Stimulated activated naive CD8-positive, alpha-beta T cell treated with anti-CD3 and anti-CD28 coated beads, Interleukin-15, Interleukin-2, amounts not matched to agents 100 ng/mL and 50 ng/mL, for 24 hours (primary cell): Measurements from ENCODE around the gene IGF2BP2.
A peak's percentile ranks its signal among the peaks of the same experiment; 100 is the strongest.
"Not testable (repeated sequence)": the region's sequence is repeated elsewhere in the genome, so short reads cannot be mapped to it uniquely, and the experiment has no call there.

Source experiments
- H3K27ac Mint-ChIP-seq: one replicate; pipeline ENCODE4 v1.8.0; 2021; ENCODE audit warnings: mild to moderate bottlenecking, mixed read lengths
- H3K27me3 Mint-ChIP-seq: one replicate; pipeline ENCODE4 v1.8.0; 2021; ENCODE audit warnings: mixed read lengths
- H3K36me3 Mint-ChIP-seq: one replicate; pipeline ENCODE4 v1.8.0; 2021; ENCODE audit warnings: low read depth, mixed read lengths
- H3K4me1 Mint-ChIP-seq: one replicate; pipeline ENCODE4 v1.8.0; 2021; ENCODE audit warnings: low read depth, mixed read lengths
- H3K4me3 Mint-ChIP-seq: one replicate; pipeline ENCODE4 v1.8.0; 2021; ENCODE audit warnings: mild to moderate bottlenecking, mixed read lengths
- H3K9me3 Mint-ChIP-seq: one replicate; pipeline ENCODE4 v1.8.0; 2021; ENCODE audit warnings: mixed read lengths

The IGF2BP2 gene

DNA sequence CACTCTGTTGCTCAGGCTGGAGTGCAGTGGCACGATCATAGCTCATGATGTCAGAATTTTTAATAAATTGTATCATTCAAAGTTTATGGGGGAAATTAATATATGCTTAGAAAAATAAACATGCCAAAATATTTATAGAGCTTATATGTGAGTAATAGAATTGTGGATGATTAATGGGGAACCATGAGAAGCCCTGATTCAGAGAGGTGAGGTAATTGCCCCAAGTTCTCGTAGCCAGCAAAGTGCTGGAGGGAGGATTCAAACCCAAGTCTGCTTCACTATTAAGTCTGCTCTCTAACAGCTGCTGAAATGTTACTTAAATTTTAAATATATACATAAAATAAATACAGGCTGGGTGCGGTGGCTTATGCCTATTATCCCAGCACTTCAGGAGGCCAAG, 26.2 kb upstream of the IGF2BP2 start:
- Mint-ChIP-seq H3K36me3 (no peaks in the 10 kb centered on the region), H3K27ac (no peak overlapping the region), H3K4me3 (no peak overlapping the region), H3K27me3 (peaks cover 8% of the 10 kb centered on the region), H3K9me3 (peaks cover 2% of the 10 kb centered on the region), H3K4me1 (no peaks in the 10 kb centered on the region)

DNA sequence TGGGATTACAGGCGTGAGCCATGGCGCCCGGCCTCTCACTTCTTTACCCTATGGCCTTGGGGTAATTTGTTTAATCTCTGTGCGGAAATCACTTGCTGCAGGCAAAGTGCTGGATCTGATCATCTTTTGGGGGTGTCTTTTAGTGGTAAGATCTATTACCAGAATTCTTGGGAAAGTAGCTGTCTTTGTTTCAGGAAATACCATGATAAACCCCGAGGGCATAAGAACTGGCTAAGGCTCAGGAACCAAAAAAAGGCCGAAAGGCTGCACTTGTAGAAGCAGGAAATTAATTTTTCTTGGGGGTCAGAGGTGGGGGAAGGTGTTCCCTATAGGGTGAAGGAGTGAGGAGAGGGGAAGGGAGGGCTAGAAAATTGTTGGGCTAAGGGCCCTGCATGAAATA, 22.7 kb upstream of the IGF2BP2 start:
- no peaks in the 10 kb centered on the region for H3K36me3 Mint-ChIP-seq
- no peaks in the 10 kb centered on the region for H3K4me1 Mint-ChIP-seq
- H3K9me3 Mint-ChIP-seq = no peaks in the 10 kb centered on the region
- H3K27me3 Mint-ChIP-seq = peaks cover 29% of the 10 kb centered on the region
- H3K4me3 Mint-ChIP-seq = no peak overlapping the region
- H3K27ac Mint-ChIP-seq = no peak overlapping the region

DNA sequence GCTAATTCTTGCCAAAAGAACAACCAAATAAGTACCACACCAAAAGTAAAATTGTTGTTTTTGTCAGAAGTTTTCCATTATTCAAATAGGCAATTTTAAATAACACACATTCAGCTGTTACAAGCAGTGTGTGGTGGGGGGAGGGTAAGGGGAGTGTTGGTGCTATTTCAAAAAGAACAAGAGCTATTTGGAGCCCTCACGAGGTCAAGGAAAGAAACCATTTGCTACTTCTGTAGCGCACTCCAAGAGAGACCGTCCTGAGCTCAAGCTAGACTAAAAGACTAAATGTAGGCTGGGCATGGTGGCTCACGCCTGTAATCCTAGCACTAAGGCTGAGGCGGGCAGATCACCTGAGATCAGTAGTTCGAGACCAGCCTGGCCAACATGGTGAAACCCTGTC, 21.2 kb upstream of the IGF2BP2 start:
- Mint-ChIP-seq H3K4me3 (no peak overlapping the region), H3K36me3 (no peaks in the 10 kb centered on the region), H3K27me3 (peaks cover 29% of the 10 kb centered on the region), H3K4me1 (no peaks in the 10 kb centered on the region), H3K9me3 (no peaks in the 10 kb centered on the region), H3K27ac (no peak overlapping the region)

DNA sequence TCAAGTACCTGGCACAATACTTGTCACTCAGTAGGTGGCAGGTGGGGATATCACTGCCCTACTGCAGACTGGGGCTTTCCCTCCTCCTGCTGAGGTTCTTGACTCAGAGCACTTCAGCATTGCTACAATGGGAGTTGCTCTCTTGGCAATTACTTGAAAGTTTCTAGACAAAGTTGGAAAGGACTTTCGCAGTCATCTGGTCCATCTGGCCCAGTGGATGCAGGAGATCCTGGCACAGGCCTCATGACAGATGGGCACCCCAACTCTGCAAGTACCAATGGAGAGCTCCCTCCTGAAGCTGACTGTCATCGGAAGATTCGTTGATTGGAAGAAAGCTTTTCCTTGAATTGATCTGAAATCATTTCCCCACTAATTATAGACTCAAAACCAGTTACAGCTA, 19.2 kb upstream of the IGF2BP2 start:
- H3K9me3 Mint-ChIP-seq = no peaks in the 10 kb centered on the region
- no peaks in the 10 kb centered on the region for H3K4me1 Mint-ChIP-seq
- no peak overlapping the region for H3K4me3 Mint-ChIP-seq

DNA sequence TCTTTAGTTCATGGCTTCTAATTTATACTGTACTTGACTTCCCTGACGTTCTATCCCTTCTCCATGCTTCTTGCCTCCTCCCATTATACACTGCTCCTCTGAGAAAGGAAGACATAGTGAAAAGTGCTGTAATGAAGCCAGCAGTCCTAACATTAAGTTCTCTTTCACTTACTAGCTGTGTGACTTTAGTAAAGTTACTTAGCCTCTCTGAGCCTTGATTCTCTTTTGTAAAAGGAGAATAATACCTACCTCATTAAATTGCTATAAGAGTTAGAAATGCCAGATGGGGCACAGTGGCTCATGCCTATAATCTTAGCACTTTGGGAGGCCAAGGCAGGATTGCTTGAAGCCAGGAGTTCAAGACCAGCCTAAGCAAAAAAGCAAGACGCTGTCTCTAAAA, 18.8 kb upstream of the IGF2BP2 start:
- Mint-ChIP-seq H3K9me3 (no peaks in the 10 kb centered on the region), H3K36me3 (no peaks in the 10 kb centered on the region)

More for the DNA sequence above, 19.2 kb upstream of the IGF2BP2 start:
- Mint-ChIP-seq H3K27me3 (peaks cover 28% of the 10 kb centered on the region), H3K36me3 (no peaks in the 10 kb centered on the region), H3K27ac (no peak overlapping the region)

DNA sequence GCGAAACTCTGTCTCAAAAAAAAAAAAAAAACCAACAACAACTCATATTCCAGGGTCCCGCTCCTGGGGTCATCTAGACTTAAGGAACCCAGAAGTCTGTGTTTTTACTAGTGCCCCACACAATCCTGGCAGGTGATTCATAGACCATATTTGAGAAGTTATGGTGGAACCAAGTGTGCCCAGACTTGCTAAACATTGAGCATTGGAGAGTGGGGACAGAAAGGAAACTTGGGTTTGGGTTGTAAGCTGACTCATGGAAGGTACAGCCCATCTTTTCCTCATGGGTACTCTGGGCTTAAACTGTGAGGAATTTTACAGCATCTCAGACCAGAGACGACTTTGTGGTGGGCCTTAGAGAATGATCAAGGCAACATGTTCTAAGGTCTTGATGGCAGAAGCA, 18.3 kb upstream of the IGF2BP2 start:
- H3K4me1 Mint-ChIP-seq = no peaks in the 10 kb centered on the region
- H3K27ac Mint-ChIP-seq = no peak overlapping the region
- no peaks in the 10 kb centered on the region for H3K9me3 Mint-ChIP-seq
- no peaks in the 10 kb centered on the region for H3K36me3 Mint-ChIP-seq
- no peak overlapping the region for H3K4me3 Mint-ChIP-seq
- peaks cover 30% of the 10 kb centered on the region for H3K27me3 Mint-ChIP-seq

More for the DNA sequence above, 18.8 kb upstream of the IGF2BP2 start:
- Mint-ChIP-seq H3K27ac (no peak overlapping the region), H3K4me1 (no peaks in the 10 kb centered on the region), H3K27me3 (peaks cover 30% of the 10 kb centered on the region), H3K4me3 (no peak overlapping the region)

DNA sequence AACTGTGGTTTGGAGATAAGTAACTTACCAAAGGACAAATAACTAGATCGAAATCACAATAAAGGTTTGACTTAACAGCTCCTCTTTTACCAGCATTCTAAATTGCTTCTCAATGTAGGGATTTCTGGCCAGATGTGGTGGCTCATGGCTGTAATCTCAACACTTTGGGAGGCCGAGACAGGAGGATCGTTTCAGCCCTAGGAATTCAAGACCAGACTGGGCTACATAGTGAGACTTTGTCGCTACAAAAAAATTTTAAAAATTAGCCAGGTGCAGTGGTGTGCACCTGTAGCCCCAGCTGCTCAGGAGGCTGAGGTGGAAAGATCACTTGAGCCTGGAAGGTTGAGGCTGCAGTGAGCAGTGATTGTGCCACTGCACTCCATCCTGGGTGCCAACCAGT, 17.4 kb upstream of the IGF2BP2 start:
- Mint-ChIP-seq H3K36me3 (no peaks in the 10 kb centered on the region), H3K27ac (no peak overlapping the region), H3K27me3 (peaks cover 30% of the 10 kb centered on the region), H3K9me3 (no peaks in the 10 kb centered on the region), H3K4me3 (no peak overlapping the region), H3K4me1 (no peaks in the 10 kb centered on the region)

DNA sequence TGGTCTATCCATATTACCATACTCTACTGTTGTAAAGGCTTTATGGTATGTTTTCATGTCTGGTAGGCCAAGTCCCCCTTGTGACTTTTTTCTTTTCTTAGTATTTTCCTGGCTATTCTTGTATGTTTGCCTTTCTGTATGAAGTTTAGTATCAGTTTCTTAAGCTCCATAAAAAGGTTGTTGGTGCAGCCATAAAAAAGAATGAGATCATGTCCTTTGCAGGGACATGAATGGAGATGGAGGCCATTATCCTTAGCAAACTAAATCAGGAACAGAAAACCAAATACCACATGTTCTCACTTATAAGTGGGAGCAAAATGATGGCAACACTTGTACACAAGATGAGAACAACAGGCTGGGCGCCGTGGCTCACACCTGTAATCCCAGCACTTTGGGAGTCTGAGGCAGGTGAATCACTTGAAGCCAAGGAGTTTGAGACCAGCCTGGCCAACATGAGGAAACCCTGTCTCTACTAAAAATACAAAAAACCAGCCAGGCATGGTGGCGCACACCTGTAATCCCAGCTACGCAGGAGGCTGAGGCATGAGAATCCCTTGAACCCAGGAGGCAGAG, 13.7 kb upstream of the IGF2BP2 start:
- not testable (repeated sequence) for H3K36me3 Mint-ChIP-seq, H3K27ac Mint-ChIP-seq, H3K9me3 Mint-ChIP-seq, H3K4me1 Mint-ChIP-seq, H3K4me3 Mint-ChIP-seq
- H3K27me3 Mint-ChIP-seq = peaks cover 16% of the 10 kb centered on the region

DNA sequence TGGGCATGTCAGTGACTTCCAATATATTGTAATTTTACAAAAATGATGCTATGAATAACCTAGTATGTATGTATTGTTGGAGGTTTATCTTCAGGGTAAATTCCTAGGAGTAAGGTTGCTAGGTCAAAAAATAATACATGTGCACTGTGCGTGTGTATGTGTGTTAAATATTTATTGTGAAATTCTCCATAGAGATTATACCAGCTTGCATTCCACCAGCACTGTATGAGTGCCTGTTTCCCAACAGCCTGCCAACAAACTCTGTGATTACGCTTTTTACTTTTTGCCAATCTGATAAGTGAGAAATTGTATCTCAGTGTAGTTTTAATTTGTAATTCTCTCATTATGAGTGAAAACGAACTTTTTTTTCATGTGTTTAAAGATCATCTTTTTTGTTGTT, 12.6 kb upstream of the IGF2BP2 start:
- H3K4me3 Mint-ChIP-seq = no peak overlapping the region
- H3K4me1 Mint-ChIP-seq = no peaks in the 10 kb centered on the region
- no peak overlapping the region for H3K27ac Mint-ChIP-seq
- no peaks in the 10 kb centered on the region for H3K36me3 Mint-ChIP-seq
- H3K27me3 Mint-ChIP-seq = peaks cover 20% of the 10 kb centered on the region
- no peaks in the 10 kb centered on the region for H3K9me3 Mint-ChIP-seq

DNA sequence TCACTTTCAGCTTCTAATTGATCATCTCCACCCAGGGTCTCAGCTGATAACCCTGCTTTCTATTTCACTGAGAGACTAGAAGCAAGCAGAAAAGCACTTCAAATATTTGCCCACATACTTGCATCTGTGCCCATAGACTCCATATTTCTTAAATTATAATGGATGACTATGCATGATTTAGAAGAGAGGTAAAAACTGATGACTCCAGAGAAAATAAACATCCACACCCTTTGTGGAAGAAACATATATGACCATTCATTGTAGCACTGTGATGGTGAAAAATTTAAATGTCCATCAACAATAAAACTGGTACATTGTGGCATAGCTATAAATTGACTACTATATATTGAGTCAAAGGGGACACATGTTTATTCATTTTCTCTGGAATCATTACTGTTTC, 7.1 kb upstream of the IGF2BP2 start:
- Mint-ChIP-seq H3K4me1 (no peaks in the 10 kb centered on the region), H3K27ac (no peak overlapping the region), H3K27me3 (peaks cover 41% of the 10 kb centered on the region), H3K36me3 (no peaks in the 10 kb centered on the region), H3K4me3 (no peak overlapping the region), H3K9me3 (no peaks in the 10 kb centered on the region)

DNA sequence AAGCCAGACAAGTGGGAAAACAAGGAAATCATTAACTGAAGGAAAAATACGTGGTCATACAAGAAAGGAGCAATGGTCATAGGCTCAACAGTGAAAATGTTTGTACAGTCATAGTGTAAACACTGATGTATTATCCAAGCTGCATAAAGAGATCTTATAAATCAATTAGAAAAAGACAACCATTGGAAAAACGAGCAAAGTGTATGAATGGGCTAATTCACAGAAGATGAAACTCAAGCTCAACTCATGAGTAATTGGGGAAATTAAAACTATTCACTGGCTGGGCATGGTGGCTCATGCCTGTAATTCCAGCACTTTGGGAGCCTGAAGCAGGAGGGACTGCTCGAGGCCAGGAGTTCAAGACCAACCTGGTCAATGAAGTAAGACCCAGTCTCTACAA, 6.4 kb upstream of the IGF2BP2 start:
- Mint-ChIP-seq H3K4me1 (peaks cover 4% of the 10 kb centered on the region), H3K27me3 (peaks cover 48% of the 10 kb centered on the region), H3K36me3 (no peaks in the 10 kb centered on the region), H3K9me3 (no peaks in the 10 kb centered on the region), H3K4me3 (no peak overlapping the region), H3K27ac (no peak overlapping the region)

DNA sequence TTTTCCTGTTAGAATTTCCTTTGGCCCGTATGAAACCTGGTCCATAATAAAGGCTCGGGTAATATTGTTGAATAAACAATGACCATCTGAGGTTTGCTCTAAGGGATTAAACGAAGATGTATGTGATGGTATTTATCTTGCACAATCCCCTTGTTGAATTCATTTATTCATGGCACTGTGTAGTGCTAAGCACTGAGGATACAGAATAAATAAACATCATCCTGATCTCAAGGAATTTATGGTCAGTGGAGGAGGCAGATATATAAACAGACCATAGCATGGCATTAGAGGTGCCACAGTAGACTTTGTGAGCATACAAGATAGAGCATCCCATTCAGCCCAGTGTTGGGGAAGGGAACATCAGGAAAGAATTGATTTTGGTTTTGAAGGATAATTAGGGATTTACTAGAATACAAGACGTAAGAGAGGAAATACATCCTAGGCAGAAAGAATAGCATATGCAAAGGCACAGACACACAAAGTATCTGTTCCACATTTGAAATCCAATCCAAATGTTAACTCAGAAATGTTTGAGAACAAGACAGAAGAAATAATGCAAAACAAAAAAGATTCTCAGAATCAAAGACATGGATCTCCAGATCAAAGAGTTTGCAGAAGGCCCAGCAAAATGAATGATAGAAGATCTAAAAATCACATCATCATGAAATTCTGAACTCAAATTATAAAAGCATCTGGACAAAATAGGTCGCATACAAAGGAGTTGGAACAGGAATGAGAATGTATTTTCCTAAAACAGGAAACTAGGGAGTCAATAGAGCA, 5.4 kb upstream of the IGF2BP2 start:
- no peaks in the 10 kb centered on the region for H3K9me3 Mint-ChIP-seq
- peaks cover 48% of the 10 kb centered on the region for H3K27me3 Mint-ChIP-seq
- no peaks in the 10 kb centered on the region for H3K36me3 Mint-ChIP-seq
- H3K27ac Mint-ChIP-seq = no peak overlapping the region
- H3K4me1 Mint-ChIP-seq = peaks cover 4% of the 10 kb centered on the region
- no peak overlapping the region for H3K4me3 Mint-ChIP-seq

DNA sequence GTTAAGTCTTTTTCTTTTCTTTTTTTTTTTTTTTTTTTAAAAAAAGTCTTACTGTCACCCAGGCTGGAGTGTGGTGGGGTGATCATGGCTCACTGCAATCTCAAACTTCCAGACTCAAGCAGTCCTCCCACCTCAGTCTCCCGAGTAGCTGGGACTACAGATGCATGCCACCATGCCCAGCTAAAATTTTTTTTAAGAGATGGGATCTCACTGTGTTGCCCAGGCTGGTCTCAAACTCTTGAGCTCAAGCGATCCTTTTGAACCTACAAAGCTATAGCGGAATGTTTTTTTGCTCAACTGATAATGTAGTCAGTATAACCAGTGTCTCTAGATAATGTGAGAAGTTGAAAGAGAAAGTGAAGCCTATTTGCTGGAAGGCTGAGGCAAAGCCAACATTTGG, 3.9 kb upstream of the IGF2BP2 start:
- Mint-ChIP-seq H3K4me3 (no peak overlapping the region), H3K27ac (no peak overlapping the region), H3K27me3 (peaks cover 50% of the 10 kb centered on the region), H3K9me3 (no peaks in the 10 kb centered on the region), H3K36me3 (no peaks in the 10 kb centered on the region), H3K4me1 (peaks cover 10% of the 10 kb centered on the region)

DNA sequence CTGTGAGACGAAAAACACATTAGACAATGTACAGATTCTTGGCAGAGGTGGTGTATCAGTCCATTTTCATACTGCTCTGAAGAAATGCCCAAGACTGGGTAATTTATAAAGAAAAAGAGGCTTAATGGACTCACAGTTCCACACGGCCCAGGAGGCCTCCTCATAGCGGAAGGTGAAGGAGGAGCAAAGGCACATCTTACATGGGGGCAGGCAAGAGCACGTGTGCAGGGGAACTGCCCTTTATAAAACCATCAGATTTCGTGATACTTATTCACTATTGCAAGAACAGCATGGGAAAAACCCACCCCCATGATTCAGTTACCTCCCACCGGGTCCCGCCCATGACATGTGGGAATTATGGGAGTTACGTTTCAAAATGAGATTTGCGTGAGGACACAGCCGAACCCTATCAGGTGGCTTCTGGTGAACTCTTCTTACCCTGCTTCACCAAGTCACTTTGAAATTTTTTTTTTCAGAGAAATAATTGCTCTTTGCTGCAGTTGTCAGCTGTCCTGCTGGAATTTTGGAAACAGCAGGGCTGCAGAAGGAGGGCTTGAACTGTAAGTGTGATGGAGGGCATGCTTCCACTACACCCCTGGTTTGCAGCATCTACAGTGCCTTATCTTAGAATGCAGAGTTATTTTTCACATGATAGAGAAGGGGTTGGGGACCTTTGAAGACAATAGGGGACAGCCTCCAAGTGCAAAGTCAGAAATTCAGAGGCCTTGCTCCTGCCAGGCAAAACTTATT, 2.9 kb upstream of the IGF2BP2 start:
- Mint-ChIP-seq H3K4me1 (peaks cover 10% of the 10 kb centered on the region), H3K4me3 (no peak overlapping the region), H3K27me3 (peaks cover 54% of the 10 kb centered on the region), H3K36me3 (no peaks in the 10 kb centered on the region), H3K9me3 (no peaks in the 10 kb centered on the region), H3K27ac (no peak overlapping the region)

DNA sequence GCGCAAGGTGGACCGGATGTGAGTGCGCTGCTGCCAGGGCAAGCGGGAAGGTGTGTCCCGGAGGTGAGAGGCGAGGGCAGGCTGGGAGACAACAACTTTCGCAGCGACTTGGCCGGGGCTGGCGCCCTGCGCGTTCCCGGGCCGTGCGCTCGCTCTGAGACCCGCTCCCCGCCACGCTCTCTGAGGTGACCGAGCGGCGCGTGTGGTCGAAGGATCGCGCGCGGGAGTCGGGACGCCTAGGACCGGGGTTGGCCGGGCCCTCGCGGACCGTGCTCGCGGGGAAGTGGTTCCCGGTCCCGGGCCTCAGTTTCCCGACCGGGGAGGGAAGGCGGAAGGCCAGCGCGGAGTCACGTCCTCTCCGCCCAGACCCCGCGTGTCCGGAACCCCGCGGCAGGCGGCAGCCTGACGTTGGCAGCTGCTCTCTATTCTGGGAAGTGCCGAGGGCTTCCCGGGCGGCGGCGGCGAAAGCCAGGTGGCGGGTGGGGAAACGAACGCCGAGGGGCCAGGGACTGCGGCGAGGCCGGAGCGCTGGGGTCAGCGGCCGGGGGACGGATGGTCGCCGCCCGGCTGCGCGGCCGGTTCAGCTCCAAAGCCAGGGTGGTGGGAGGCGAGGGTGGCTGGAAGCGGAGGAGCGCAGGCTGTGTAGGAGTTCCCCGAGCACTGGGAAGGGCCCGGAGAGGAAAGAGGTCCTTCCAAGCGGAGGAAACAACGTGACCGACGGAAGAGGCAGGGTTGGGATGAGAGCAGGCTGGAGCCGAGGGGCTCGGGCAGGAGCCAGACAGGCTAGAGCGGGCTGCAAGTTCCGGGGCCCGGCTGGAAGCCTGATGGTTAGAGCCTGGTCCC, 1.0 kb upstream of the IGF2BP2 start:
- H3K36me3 Mint-ChIP-seq = no peaks in the 10 kb centered on the region
- H3K4me1 Mint-ChIP-seq = peaks cover 10% of the 10 kb centered on the region
- no peak overlapping the region for H3K27ac Mint-ChIP-seq
- peaks cover 63% of the 10 kb centered on the region for H3K27me3 Mint-ChIP-seq
- no peaks in the 10 kb centered on the region for H3K9me3 Mint-ChIP-seq
- peak overlapping the region; percentile 77 for H3K4me3 Mint-ChIP-seq
